AML-193 (cell line): ENCODE results near the gene ENTR1.

Experiments
- DNase-seq, 2 experiments: peaks; one replicate each; lab custom pipeline; 2025; lab: John Stamatoyannopoulos, UW

ENTR1 gene

GRCh38 chr9:136396219-136396515 lies 14.2 kb downstream of the ENTR1 start:
- DNase-seq, result no peak

DNA sequence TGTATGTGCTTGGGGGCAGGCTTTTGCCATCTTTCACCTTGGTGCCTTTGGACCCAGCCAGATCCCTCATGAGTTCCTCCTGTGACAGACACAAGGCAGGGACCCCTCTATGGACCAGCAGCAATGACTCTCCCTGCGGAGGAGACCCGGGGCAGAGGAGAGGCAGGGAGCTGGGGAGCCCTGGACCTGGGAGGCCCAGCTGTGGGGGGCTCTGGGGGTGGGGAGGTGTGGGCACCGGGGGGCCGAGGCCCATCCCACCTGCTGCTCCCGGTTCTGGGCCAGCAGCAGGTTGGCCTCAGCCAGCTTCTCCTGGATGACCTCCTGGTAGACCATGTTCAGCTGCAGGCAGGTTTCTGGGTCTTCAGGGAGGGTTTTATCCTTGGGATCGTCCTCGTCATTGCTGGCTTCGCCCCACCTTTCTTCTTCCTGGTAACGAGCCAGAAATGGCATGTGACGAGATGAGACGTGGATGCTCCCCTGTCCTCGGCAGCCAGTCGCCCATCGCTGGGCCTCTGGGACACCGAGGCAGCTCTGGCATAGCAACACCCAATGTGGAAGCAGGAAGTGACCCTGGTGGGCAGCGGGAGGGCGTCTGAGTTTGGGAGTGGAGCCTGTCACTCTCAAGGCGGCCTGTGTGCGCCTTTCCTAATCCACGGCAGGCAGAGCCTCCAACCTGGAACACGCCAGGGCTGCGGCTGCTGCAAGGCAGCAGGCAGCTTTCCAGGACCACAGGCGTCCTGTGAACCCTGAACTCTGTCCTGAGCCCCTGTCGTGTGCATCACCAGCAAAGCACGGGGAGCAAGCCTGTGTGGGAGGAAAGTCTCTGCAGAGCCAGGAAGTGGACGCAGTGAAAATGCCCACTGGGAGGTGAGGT lies 14.8 kb downstream of the ENTR1 start:
- no peak for DNase-seq

- no peak for DNase-seq
Observed at GRCh38 chr9:136395020-136395340, 15.4 kb downstream of the ENTR1 start.

DNA sequence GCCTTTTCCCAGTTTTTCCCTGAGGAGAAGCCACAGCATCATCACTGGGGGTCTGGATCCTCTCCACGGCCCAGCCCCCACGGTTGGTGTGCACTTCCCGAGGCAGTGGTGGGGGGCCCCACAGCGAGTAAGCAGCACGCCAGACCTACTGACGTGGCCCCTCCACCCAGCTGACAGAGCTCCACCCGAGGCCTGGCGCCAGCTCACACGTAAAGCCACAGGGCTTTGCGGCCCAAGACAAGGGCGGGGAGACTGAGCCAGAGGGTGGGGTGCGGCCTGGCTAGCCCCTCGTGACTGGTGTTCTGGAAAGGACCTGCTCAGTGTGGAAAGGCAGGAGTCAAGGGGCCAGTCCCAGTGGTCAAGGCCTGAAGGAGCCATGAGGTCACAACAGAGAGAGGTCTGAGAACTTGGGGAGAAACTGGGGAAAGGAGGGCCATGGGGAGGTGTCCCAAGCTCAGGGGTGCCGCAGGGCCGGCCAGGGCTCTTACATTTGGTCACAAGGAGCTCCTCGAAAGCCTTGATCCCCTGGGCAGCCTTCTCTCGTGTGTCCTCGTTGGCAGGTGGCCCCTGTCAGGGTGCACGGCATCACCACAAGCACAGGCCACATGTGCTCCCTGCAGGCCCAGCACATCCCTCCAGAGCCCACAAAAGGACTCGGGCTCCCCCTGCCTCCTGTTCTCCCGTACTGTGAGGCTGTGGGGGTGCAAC lies 15.9 kb downstream of the ENTR1 start:
- no peak for DNase-seq

DNA sequence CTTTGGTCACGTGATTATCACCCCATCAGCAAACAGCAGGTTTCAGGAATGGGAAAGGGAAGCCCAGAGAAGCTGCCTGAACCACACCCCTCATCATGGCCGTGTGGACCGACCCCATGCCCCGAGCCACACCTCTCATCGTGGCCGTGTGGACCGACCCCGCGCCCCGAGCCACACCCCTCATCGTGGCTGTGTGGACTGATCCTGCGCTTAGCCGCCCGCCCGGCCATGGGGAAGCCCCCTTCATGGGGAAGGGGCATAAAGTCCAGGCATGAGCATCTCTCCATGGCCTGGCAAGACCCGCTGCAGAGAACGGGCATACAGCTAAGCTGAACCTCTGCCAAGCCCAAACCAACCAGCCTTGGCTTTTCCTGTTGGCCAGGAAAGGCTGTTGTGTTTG lies 16.9 kb downstream of the ENTR1 start:
- DNase-seq, result no peak

DNA sequence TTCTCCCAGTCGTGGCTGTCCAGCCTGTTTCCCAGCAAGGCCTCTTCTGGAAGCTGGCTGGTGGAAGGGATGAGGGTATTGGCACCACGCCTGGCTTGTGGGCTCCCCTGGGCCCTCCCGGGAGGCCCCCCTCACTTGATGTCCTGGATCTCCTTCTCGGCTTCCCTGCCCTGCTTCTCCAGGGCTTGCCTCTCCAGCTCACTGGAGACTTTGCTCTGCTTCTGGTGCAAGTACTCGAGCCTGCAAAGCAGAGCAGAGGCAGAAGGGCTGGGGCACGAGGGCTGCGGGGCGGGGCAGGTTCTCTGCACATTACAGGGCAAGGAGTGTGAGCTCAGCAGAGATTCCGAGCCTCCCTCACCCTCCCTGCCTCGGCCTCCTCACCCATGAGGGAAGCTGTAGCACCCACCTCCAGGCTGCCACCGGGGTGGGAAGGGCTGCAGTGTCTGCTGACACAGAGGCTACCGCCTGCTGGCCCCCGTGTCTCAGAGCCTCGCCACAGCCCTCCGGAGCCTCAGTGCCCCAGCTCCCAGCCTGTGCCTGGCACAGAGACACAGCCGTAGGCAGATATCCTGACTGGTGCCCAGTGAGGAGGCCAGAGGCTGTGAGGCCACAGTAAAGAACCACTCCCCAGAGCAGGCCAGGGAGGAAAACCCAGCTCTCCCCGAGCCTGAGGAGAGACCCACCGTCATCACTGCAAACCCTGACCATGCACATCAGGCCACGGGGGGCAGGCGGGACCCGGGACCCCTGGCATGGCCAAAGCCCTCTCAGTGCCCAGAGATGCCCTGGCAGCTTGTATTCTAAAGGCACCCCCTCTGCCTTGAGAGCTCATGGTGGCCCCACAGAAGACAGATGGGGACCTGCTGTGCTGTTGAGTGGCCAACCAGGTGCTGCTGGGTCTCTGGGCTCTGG lies 17.6 kb downstream of the ENTR1 start:
- DNase-seq, result no peak

DNA sequence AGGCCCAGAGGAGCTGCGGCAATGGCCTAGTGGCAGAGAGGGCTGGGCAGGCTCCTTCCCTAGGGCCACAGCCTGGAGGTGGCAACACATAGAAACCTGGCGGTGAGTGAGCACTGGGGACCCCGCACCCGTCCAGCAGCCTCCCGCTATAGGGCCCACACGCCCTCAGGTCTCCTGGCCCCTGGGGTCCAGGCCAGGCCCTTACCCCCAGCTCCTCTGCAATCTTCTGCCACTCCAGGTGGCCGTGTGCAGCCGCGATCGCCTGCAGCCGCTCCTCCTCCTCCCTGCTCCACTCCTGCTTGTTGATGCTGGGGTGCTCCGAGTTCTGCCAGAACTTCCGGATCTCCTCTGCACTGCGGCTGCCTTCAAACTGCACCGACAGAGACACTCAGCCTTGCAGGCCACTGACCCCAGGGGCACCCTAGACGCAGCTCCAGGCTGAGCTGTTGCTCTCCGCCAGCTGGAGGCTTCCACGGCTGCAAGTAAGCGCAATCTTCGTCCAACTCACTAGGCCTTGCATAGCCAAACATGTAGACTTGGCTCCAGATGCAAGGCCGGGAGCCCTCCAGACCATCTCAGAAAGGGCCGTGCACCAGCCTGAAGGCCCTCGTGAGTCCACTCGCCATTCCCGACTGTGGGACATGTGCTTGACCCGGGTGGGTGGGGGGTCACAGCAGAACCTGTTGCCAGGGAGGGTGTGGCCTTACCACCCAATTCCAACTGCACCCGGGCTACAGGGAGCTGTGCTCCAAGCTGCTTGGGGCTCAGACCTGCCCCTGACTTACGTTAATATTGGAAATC lies 18.5 kb downstream of the ENTR1 start:
- DNase-seq, result no peak

GRCh38 chr9:136389396-136389795 lies 21.0 kb downstream of the ENTR1 start:
- no peak for DNase-seq

- no peak for DNase-seq
Observed at GRCh38 chr9:136387217-136387616, 23.2 kb downstream of the ENTR1 start.

DNA sequence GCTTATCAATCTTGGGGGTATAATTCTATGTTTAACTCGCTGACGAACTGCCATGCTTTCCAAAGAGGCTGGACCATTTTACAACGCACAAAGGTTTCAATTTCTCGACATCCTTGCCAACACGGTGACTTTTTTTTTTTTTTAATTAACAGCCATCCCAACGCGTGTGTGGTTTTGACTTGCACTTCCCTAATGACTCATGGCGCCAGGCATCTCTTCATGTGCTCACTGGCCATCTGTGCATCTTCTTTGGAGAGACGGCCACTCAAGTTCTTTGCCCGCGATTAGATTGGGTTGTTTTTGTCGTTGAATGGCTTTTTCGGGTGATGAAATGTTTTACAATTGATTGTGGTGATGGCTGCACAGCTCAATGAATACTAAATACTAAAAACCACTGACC lies 24.4 kb downstream of the ENTR1 start:
- no peak for DNase-seq

GRCh38 chr9:136385015-136385414 lies 25.4 kb downstream of the ENTR1 start:
- DNase-seq, result no peak

DNA sequence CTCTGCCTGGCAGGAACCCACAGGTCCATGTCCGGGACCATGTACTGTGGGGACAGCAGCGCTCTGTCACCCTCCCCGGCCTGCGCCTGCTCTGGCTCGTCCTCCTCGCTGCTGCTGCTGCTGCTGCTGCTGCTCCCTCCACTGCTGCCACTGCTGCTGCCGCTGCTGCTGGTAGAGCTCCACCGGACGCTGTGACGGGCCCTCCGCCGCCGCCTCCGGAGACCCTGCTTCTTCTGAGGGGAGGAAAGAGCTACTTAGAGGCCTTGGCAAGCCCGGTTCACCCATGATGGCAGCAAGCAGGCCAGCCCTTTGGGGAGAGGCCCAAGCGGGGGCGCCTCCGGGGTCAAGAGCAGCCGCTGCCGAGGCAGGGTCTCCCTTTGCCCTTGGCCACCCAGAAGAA lies 27.0 kb downstream of the ENTR1 start:
- DNase-seq, result no peak

- DNase-seq, result no peak
Observed at GRCh38 chr9:136381966-136382513, 28.4 kb downstream of the ENTR1 start.

DNA sequence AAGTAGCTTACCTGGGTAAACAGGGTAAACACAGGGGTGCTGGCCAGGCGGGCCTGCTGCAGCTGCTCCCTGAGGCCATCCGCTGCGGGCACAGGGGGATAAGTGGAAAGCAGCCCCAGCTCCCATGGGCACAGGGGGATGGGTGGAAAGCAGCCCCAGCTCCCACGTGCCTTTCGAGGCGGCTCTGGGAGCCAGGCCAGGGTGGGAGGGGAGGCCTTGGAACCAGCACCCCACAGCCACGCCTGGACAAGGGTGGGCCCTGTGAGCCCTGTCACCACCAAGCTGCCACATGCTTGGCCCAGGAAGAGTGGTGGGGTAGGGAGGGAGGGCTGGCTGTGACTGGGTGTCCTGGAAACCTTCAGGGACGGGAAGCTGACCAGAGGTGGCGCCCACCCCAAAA lies 29.1 kb downstream of the ENTR1 start:
- no peak for DNase-seq

DNA sequence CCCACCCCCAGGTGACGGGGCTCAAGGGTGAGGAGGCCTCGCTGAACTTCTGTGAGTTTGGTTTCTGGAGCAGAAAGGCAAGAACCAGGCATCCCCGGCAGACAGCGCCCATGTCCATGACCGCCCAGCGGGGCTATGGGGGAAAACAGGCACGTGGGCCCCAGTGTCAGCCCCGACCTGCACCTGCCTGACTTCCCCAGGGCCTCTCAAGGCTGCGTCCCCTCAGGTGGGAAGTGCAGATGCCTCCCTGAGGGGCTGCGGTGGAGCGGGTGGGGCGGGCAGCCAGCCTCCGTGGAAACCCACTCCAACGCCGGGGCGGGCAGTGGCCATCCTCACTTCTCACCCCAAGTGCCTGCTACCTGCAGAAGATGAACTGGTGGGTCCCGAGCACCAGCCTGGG lies 30.0 kb downstream of the ENTR1 start:
- DNase-seq, result no peak

DNA sequence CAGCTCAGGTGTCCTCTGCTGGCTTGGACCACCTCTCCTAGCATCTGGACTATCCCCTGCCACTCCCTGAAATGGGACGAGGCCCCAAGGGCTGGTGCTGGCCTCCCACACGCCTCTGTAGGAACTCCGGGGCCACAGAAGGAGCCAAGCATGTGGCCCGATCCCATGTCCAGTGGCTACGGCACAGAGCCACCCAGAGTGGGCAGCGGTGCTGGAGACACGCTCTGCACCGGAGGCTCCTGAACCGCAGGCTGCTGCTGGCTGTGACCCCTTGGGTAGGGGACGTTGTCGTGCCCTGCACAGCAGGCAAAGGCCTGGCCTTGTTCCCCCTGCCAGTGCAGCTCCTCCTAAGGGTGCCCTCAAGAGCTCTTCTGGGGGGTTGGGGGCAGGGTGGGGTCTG lies 30.5 kb downstream of the ENTR1 start:
- DNase-seq, result no peak

DNA sequence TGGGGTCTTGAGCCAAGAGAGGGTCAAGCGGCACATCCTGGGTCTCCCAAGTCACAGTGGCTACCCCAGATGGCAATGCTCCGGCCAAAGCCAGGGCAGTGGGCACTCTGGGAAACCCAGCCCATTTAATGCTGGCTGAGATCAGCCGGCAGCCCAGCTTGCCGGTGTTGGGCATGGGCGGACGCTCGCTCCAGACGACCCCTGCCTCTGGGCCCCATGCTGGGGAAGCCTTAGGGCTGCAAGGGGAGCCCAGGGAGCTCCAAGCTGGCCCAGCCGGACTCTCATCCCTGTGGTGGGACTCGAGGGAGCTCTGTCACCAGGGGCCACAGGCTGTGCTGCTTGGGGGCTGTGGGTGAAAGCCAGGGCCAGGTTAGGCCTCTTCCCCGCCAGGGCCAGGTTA lies 31.0 kb downstream of the ENTR1 start:
- no peak for DNase-seq

DNA sequence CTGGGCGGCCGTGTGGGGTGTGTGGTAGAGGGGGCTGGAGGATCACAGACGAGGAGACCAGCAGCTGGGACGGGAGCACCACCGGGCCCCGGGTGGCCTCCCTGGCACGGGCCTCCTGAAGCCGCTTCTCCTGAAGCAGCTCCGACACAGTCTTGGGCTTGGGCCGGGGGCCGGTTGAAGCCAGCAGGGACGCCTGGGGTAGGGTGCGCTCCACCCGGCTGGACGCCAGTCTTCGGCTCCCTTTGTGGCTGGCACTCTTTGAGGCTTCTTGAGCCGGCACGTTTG lies 31.5 kb downstream of the ENTR1 start:
- DNase-seq, result no peak

DNA sequence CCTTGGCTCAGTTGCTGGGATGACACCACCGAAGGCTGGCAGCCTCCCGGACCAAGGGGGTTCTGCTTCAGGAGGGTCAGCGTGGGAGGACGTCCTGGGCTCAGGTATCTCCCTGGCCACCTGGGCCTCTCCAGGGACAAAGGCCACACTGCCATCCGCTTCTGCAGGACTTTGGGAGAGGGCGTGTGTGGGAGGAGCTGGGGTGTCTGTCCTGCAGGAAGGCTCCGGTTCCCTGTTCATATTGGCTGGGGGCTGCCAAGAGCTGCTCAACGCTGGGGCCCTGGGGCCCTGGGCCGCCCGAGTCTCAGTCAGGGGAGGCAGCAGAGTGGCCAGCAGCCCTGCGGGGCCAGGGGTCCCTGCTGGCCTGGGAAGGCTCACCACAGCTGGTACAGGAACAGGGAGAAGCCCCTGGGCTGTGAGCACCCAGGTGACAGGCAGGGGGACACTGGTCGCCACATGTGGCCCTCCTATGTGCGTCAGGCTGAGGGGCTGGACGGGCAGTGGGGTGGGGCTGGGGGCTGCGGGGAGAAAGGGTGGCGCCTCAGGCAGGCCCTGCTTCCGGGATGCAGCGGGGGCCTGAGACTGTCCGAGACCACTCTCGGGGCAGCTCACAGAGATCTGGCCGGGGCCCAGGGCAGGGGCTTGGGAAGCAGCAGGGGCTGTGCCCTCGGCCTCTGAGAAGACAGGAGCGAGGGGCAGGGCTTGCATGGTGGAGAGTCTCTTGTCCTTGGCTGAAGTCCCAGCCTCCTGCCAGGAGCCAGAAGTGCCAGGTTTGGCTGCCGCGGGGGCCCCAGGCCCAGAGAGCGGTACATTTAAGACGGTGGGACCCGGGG lies 32.0 kb downstream of the ENTR1 start:
- DNase-seq, result no peak

- no peak for DNase-seq
Observed at GRCh38 chr9:136377341-136378169, 32.9 kb downstream of the ENTR1 start.
